Stimulated activated CD8-positive, alpha-beta memory T cell treated with anti-CD3 and anti-CD28 coated beads, Interleukin-4, amount 100 ng/mL, for 48 hours (primary cell): ENCODE data around the gene SLC1A7.

Experiments
- DNase-seq: peaks from one replicate; pipeline ENCODE4 v3.0.0-alpha.2; 2020

The SLC1A7 gene

GRCh38 chr1:53158900-53159299, 16.5 kb upstream of the SLC1A7 start:
- DNase-seq, result no peak

- no peak for DNase-seq
These were observed 14.3 kb upstream of the SLC1A7 start for GRCh38 chr1:53156783-53157182.

GRCh38 chr1:53155945-53156344, 13.5 kb upstream of the SLC1A7 start:
- no peak for DNase-seq

GRCh38 chr1:53155534-53155933, 13.1 kb upstream of the SLC1A7 start:
- no peak for DNase-seq

DNA sequence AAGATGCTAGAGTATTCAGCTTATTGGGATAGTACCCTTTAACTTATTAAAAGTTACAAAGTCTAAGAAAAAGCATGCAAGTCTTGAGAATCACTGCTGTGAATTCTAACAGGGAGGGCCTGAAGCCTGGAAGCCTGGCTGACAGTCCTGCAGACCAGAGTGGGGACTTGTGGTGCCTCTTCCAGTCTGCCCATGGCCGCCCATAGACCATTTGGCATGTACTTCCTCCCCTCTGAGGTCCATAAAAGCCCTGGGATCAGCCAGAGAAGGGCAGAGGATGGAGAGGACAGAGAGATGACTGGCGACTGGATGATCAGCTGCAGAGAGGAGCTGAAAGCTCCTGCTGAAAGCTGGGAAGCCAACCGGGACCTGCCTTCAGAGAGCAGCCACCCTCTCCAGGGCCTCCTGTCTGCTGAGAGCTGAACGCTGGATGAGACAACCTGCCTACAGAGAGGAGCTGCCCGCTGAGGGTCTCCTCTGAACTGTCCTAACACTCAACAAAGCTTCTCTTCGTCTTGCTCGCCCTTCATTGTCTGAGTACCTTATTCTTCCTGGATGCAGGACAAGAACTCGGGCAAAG, 12.5 kb upstream of the SLC1A7 start:
- no peak for DNase-seq

DNA sequence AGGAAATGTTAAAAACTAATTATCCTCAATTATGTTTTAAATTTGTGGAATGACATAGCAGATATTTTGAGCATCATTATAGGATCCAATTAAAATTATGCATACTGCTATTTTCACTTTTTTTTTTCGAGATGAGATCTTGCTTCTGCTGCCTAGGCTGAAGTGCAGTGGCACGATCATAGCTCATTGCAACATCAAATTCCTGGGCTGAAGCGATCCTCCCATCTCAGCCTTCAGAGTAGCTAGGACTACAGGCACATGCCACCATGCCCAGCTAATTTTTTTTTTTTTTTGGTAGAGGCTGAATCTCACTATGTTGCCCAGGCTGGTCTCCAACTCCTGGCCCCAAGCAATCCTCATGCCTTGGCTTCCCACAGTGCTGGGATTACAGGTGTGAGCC, 11.3 kb upstream of the SLC1A7 start:
- no peak for DNase-seq

DNA sequence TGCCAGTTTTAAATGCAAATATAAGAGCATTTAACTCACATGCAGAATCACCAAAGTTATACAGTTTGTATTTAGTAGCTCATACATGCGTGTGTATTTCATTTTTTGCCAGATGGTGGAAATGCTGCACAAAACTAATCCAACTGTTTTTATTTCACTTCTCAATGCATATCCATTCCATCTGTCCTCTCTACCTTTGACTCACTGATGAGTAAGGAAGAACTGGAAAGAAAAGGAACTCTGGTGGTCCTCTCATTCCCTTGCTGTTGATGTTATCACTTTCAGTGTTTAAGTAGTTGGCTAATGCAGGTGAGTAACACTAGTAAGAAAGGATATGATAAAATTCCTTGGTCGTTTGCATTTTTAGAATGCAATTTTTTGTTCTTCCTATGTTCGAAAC, 5.7 kb upstream of the SLC1A7 start:
- DNase-seq, result no peak

GRCh38 chr1:53147174-53147573, 4.7 kb upstream of the SLC1A7 start:
- DNase-seq, result no peak

- DNase-seq, result no peak
These were observed 3.7 kb upstream of the SLC1A7 start for GRCh38 chr1:53145942-53146708.

DNA sequence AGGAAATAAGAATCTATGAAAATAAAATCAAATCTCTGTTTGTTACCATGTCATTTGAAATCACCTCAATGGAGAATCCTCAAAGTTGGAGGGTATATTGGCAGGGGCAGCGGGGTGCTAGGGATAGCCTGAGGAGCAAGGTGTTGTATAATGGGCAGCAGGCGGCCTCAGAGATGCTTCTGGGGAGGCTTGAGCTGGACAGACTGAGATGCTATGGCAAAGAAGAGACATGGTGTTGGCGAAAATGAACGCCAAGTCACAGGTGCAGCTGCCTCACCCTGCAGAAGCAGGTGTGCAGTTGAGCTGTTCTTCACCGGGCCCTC, 3.1 kb upstream of the SLC1A7 start:
- no peak for DNase-seq

GRCh38 chr1:53145051-53145600, 2.7 kb upstream of the SLC1A7 start:
- no peak for DNase-seq

DNA sequence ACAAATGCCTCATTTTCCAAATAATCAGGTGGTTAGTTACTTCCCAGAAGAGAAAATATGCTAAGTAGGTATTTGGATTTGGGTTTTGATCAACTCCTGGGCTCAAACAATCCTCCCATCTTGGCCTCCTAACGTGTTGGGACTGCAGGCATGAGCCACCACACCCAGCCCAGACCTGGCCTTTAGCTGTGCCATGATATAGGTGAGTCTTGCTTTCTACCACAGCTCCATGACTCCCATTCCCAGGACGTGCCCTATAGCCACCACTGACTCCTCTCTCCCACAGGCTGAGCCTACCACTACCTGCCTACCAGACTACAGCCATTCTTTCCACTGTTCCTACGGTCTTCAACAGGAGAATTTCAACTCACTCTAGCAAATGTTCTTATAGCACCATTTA, 1.8 kb upstream of the SLC1A7 start:
- DNase-seq, result no peak

DNA sequence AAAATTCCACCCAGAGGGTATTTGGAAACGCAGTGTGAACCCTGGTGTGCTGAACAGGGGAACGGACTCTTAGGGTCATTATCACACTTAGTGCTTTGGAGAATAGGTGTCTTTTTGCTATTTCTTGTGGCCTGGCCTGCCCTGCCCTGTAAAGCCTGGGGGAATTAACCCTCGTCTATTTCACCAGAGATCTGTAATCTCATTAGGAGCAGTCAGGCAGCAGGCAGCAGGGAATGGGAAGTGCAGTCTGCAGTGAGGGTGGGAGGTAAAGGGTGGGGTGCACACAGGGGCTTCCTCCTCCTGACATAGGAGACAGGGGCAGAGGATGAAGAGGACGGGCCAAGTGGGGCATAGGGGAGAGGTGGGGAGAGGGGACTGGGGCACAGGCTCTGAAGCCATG, 1.1 kb upstream of the SLC1A7 start:
- no peak for DNase-seq

DNA sequence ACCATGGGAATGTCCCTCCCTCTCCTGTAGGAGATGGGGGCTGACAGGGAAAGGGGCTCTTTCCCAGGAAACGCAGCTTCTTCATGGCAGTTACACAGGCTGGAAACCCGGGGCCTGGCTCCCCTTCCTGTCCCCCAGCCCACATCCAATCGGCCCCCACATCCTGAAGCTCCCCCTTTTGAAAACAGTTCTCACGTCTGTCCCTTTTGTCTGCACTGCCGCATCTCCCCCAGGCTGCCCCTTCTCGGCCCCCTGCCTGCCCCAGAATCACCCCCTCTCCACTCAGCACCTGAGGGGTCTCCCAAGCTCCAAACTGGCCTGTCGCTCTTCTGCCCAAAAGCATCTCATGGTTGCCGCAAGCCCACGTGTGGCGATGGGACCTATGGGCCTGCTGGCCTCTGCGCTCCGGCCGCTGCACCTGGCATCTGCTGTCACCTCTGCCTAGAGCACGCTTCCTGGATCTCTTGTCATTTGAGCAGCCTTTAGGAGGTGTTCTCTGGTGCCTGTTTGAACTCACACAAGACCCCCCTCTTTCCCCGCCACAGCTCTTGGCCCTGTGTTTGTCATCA, 867 bp downstream of the SLC1A7 start:
- DNase-seq, result no peak

DNA sequence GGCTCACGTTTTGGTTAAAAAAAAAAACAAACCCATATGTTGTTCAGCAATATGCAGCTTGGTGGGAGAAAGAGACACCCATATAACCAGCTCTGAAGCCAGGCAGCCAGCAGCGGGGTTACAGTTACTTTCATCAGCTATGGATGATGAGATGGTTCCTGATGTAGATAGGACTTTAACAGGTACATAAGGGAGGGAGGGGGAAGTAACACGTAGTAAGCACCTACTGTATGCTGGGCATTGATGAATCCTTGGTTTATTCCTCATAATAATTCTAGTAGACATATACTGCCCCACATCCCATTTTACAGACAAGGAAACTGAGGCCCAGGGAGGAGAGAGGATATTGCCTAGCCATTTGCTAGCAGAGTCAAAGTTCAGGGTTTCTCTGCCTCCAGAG, 2.0 kb downstream of the SLC1A7 start:
- DNase-seq, result no peak

DNA sequence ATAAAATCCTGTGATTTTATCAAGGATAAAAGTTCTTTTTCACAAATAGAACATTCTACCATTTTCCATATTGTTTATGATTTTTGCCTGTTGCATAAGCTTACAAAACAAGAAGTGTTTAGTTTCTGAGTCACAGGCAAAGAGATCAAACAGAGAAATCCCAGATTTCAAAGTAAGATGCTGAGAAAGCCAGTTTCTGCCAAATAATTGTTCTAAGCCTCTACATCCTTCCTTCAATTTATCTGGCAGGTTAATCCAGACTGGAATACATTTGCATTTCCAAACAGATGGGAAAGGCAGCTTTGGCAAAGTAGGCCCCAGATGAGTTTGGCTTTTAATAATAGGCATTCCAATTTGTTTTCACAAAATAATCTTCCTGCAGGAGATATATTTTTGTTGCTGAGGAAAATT, 2.5 kb downstream of the SLC1A7 start:
- DNase-seq, result no peak

DNA sequence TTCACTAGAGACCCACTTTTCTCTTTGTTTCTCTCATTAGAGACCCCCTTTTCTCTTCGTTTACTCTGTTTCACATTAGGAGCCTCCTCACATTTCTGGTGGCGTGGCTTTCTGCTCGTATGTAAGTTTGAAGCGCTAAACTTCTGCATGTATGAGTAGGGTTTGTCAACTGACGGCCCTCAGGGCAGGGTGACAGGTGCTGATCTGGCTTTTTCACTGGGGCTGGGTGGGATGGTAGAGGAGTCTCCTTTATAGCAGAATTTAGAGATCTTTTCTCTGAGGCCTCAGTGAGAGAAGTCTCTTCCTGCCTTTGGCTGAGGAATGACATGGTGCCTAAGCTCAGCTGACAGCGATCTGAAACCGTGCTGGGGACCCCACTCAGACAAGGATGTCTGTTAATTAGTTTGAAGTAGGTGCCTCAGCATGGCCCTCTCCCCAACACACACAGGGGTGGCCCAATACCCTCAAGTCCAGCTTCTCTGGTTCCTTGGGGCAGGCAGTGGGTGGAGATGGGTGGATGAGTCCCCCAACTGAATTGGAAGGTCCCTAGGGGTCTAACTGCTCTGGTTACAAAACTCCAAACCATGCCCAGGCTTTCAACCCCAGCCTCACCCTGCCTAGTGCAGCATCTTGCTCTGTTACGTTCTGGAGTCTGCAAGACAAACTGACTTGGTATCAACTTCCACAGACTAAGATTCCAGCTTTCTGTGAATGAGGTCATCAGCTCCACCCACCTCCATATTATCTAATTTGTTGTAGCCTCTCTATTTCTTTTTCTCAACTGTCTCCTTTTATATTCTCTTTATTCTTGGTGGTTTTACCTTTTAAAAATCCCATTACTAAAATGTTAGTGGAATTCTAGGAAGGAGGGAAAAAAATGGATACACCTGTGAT, 3.2 kb downstream of the SLC1A7 start:
- DNase-seq, result no peak

DNA sequence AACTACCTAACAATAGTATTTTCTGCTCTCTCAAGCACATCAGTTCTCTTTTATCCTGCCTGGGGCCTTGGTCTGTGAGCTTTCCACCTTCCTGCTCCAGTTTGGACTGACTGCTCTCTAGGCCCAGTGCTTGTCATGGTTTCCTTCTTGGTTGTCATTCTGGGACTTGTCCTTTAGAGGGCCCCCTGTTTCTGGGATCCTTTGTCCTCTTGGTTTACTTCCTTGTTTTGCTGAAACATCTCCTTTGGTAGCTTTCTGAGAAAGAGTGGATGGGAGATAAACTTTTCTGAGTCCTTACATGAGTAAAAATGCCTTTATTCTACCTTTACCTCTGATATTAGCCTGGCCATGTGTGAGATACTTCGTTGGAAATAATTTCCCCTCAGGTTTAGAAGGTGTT, 4.7 kb downstream of the SLC1A7 start:
- no peak for DNase-seq

- DNase-seq, result no peak
These were observed 6.7 kb downstream of the SLC1A7 start for GRCh38 chr1:53135735-53136114.

DNA sequence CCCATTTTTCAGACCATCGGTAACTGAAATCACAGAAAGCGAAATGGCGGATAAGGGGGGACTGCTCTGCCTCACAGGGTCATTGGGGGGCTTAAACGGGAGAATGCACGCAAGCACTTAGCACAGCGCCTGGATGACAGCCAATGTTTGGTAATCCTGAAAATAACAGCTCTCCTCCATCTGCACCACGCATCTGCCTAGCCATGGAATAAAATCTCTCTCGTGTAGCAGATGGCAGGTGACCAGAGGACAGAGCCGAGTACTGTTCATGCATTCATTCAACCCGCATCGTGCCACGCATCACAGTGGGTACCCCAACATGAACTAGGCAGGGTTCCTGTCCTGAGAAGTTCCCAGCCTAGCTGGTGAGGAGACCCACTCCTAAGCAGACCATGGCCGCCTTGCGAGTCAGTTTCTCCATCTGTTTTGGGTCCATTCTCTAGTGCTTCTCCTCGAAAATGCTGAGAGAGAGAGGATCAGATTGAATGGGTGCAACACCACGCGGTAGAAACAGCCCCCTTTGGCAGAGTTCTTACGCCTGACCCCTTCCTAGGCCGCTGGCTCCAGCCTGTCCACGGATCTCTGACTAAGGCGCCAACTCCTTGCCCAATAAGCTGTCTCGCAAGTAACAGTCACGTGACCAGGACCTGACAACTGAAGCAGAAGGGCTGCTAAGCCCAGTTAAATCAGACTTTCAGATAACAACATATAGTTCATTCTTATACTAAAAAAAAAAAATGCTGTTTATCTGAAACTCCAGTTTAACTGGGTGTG, 7.3 kb downstream of the SLC1A7 start:
- no peak for DNase-seq

DNA sequence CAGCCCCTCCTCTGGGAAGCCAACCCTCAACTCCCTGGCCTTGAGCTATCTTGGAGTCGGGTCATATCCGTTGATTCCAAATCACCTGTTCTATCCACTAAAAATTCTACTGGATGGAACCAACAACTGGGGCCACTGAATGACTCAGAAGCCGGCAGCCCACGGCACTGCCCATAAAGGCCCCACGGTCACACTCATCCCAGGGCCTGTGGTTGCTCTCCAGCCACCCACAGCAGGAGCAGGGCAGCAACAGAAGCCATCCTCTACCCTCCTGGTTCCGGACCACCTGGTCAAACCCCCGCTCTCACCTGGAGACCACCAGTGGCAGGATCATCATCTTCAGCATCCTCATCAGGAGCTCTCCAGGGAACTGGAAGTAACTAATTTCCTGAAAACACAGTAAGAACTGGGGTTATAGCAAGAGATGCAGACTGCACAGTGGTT, 8.4 kb downstream of the SLC1A7 start:
- no peak for DNase-seq

- no peak for DNase-seq
These were observed 9.0 kb downstream of the SLC1A7 start for GRCh38 chr1:53133261-53134041.
